NCI-H1694 treated with DMSO at 0.1 percent for 48 hours (cell line): ENCODE data around the gene GPR135.
"Not testable (repeated sequence)": the region's sequence is repeated elsewhere in the genome, so short reads cannot be mapped to it uniquely, and the experiment has no call there.

Experiments
- DNase-seq: peaks from one replicate; lab custom pipeline; 2025; lab: John Stamatoyannopoulos, UW

The GPR135 gene

GRCh38 chr14:59475709-59476108, 10.5 kb upstream of the GPR135 start:
- no peak for DNase-seq

- DNase-seq = no peak
Observed at GRCh38 chr14:59474172-59474571, 9.0 kb upstream of the GPR135 start.

DNA sequence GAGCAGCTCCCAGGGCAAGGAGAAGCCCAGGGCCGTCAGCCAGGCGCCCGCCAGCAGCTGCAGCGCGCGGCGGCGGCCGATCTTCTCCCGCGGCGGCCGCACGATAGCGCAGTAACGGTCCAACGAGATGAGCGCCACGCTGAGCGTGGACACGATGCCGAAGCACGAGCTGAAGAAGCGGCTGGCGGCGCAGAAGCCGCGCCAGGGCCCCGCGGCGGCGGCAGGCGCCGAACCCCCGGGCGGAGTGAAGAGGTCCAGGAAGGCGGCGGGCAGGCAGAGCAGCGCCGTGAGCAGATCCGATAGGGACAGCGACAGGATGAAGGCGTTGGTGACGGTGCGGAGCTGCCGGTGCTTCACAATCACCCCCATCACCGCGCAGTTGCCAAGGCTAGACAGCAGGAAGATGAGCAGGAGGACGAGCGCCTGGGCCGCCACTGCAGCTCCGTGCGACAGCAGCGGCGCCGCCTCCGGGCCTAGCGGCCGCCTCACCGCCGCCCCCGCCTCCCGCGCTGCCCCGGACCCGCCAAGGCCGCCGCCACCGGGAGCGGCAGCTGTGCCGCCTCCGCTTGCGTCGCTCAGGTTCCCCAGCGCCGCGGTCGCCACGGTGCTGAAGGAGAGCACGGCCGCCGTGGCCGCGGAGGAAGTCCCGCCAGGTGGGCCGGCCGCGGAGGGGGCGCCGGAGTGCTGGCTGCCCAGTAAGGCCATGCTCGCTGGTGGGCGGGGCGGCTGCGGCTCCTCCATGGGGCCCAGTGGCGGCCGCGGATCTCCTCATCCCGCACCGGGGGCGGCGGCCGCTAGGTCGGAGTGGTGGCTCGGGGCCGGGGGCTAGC, 479 bp downstream of the GPR135 start:
- DNase-seq = peak; percentile 39

GRCh38 chr14:59463787-59464485, 1.2 kb downstream of the GPR135 start:
- no peak for DNase-seq

DNA sequence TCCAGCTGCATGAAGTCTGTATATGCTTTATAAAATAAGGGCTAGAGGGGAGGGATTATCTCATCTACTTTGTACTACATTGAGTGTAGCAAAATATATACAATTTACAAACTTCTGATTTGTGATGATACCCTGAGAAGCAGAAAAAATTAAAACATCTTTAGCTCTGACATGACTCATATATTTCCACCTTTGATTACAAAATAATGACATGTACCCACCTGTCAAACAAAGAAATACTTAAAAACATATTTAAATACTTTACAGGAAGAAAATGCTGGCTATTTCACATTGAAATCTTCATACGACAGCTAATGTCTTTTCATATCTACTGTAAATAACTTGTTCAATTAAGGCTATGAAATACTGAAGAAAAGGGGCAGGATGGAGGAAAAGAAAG, 3.3 kb downstream of the GPR135 start:
- DNase-seq = no peak

DNA sequence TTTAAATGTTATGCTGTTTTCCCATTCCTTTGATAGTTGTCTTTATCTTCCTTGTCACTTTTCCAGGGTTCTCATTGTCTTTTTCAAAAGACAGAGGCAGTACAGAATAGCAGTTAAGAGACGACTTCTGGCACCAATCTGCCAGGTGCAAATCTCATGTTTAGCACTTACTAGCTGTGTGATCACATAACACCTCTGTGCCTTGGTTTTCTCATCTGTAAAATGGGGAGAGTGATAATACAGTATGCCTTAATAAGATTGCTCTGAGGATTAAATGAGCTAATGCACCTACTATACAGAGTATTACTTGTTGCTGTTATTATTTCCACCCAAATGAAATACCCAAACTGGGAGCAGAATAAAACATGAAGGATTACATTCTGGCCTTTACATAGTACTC, 4.8 kb downstream of the GPR135 start:
- no peak for DNase-seq

GRCh38 chr14:59458486-59458885, 6.7 kb downstream of the GPR135 start:
- no peak for DNase-seq

GRCh38 chr14:59455411-59455810, 9.8 kb downstream of the GPR135 start:
- no peak for DNase-seq

DNA sequence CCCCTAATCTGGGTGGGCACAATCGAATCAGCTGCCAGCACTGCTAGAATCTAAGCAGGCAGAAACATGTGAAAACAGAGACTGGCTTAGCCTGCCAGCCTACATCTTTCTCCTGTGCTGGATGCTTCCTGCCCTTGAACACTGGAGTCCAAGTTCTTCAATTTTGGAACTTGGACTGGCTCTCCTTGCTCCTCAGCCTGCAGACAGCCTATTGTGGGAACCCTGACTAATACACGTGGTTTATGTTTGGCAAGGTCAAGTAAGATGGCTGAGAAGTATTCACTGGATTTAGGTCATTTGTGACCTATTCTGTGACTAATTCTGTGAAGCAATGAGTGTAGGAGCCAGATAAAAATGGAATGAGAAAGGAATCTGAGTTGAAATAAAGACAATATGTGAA, 11.0 kb downstream of the GPR135 start:
- no peak for DNase-seq

DNA sequence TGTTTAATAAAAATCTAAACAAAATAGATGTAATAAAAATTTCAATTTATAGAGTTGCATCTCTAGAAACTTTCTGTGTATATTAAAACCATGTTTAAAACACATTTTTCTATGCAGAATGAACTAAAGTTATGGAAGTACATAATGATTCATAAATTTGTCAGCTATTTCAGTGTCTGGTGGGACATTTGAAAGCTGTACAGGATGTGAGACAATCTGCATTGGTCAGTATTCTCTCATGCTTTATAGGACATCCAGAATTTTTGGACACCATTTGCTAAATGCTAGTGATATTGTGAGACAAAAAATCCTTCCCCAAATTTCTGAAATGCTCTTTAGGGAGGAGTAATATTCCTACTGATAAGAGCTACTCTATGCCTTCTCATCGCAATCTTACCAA, 13.3 kb downstream of the GPR135 start:
- DNase-seq = no peak

- no peak for DNase-seq
Observed at GRCh38 chr14:59450716-59451115, 14.5 kb downstream of the GPR135 start.

DNA sequence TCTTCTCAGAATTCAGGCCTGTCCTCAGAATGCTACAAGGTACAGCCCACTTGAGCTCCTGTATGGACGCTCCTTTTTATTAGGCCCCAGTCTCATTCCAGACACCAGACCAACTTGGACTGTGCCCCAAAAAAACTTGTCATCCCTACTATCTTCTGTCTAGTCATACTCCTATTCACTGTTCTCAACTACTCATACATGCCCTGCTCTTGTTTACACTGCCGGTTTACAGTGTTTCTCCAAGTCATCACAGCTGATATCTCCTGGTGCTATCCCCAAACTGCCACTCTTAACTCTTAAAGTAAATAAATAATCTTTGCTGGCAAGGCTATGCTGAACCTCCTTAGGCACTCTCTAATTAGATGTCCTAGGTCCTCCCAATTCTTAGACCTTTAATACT, 16.5 kb downstream of the GPR135 start:
- not testable (repeated sequence) for DNase-seq

- no peak for DNase-seq
Observed at GRCh38 chr14:59439256-59439965, 25.8 kb downstream of the GPR135 start.

DNA sequence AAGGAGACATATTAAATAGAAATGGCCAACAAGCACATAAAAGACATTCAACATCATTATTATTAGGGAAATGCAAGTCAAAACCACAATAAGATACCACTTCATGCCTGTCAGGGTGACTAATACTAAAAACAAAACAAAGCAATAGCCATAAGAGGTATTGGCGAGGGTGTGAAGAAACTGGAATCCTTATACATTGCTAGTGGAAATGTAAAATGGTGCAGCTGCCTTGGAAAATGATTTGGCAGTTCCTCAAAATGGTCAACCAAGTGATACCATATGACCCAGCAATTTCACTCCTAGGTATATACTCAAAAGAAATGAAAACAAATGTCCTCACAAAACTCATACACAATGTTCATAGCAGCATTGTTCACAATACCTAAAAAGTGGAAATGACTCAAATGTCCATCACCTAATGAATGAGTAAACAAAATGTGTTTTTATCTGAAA, 27.0 kb downstream of the GPR135 start:
- DNase-seq = no peak

GRCh38 chr14:59435987-59436386, 29.2 kb downstream of the GPR135 start:
- DNase-seq = no peak

GRCh38 chr14:59435101-59435500, 30.1 kb downstream of the GPR135 start:
- no peak for DNase-seq

DNA sequence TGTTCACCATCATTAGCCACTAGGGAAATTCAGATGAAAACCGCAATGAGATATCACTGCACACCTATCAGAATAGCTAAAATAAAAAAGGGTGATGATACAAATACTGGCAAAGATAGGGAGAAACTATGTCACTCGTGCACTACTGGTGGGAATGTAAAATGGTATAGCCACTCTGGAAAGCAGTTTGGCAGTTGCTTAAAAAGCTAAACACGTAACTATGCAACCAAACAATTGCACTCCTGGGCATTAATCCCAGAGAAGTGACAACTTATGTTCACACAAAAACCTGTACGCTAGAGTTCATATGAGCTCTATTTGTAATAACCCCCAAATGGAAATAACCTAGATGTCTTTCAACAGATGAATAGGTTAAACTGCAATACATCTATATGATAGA, 35.4 kb downstream of the GPR135 start:
- no peak for DNase-seq

GRCh38 chr14:59428581-59429012, 36.6 kb downstream of the GPR135 start:
- no peak for DNase-seq

DNA sequence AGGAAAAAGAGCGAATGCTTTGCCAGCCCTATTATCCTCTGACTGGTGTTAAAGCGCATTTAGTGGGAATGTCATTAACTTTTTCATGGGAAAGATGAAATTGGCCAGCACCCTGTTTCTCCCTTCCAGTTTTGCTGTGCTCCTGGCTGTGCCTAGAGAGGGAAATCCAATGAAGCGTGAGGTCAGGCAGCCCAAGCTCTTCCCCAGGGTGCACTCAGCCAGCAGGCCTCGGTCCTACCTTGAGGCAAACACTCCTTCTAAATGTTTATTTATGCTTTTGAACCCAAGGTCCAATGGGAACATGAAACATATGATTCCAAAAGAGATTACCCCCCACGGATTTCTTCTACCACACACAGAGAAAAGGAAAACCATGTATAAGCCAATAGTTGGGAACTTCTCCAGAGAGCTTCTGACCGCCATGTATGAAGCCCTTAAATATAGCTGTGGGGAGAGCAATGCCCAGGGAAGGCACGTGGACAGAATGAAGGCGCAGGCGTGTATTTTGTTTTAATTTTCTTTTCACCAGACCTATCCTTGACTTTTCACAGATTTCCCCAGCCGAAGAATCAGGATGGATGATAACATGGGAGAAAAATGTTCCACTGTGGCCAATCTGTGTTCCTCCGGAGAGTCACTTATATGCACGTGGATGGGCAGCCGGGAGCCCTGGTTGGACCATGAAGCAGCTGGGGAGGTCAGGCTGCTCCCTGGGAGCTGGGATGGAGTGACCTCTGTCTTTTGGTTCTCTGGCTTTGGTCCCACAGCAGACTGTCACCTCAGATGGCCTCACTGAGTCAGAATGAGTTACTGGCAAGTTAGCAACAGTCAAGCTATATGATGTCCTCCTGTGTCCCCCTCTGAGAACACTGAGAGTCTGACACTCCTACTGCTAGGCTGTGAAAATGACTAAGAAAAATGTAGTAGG, 37.3 kb downstream of the GPR135 start:
- no peak for DNase-seq

- DNase-seq = no peak
Observed at GRCh38 chr14:59425322-59425935, 39.8 kb downstream of the GPR135 start.
